NCI-H460 (cell line): ENCODE data around the gene LUZP1. TPM values are rescaled to one million over a fixed set of nuclear protein-coding genes. Genes with fewer than 3 reads are reported as not detected.

Experiments used
- DNase-seq: peaks from one replicate; pipeline ENCODE4 v3.0.0-alpha.2; 2016; ENCODE audit warnings: low read depth; ENCODE audit errors: extremely low read depth
- total RNA-seq: library from RNA; depleted of rRNA; stranded (reverse); fragments of >200 nt; shearing (Covaris generic); gene quantifications from 2 replicates; pipeline ENCODE4 v1.2.3, GENCODE V29; 2014

LUZP1 gene
- total RNA-seq, 1 experiment from 2014 or later = 11.7 TPM

GRCh38 chr1:23159963-23160877, 8.4 kb downstream of the LUZP1 start:
- no peak for DNase-seq

GRCh38 chr1:23156940-23157339, 11.7 kb downstream of the LUZP1 start:
- DNase-seq = no peak

- DNase-seq = no peak
Measured at GRCh38 chr1:23152966-23153684, 15.5 kb downstream of the LUZP1 start.

- no peak for DNase-seq
Measured at GRCh38 chr1:23150742-23151141, 17.9 kb downstream of the LUZP1 start.

- DNase-seq = no peak
Measured at GRCh38 chr1:23150125-23150524, 18.5 kb downstream of the LUZP1 start.

- DNase-seq = no peak
Measured at GRCh38 chr1:23149114-23149513, 19.5 kb downstream of the LUZP1 start.

GRCh38 chr1:23148084-23148483, 20.6 kb downstream of the LUZP1 start:
- DNase-seq = no peak

GRCh38 chr1:23140940-23141596, 27.6 kb downstream of the LUZP1 start:
- no peak for DNase-seq

GRCh38 chr1:23135268-23135667, 33.4 kb downstream of the LUZP1 start:
- no peak for DNase-seq

- no peak for DNase-seq
Measured at GRCh38 chr1:23134055-23134454, 34.6 kb downstream of the LUZP1 start.

- DNase-seq = no peak
Measured at GRCh38 chr1:23133587-23133986, 35.1 kb downstream of the LUZP1 start.

- DNase-seq = no peak
Measured at GRCh38 chr1:23132033-23132432, 36.6 kb downstream of the LUZP1 start.

- no peak for DNase-seq
Measured at GRCh38 chr1:23129846-23130245, 38.8 kb downstream of the LUZP1 start.

- no peak for DNase-seq
Measured at GRCh38 chr1:23126801-23127200, 41.9 kb downstream of the LUZP1 start.

- no peak for DNase-seq
Measured at GRCh38 chr1:23126200-23126599, 42.5 kb downstream of the LUZP1 start.

- DNase-seq = no peak
Measured at GRCh38 chr1:23125489-23125888, 43.2 kb downstream of the LUZP1 start.

- no peak for DNase-seq
Measured at GRCh38 chr1:23124259-23125026, 44.2 kb downstream of the LUZP1 start.

- DNase-seq = no peak
Measured at GRCh38 chr1:23123528-23123927, 45.1 kb downstream of the LUZP1 start.

GRCh38 chr1:23122796-23123195, 45.9 kb downstream of the LUZP1 start:
- no peak for DNase-seq

GRCh38 chr1:23122023-23122748, 46.5 kb downstream of the LUZP1 start:
- DNase-seq = no peak
